GM23338 (cell line): Measurements from ENCODE around the gene TSPAN4. TPM values are rescaled to one million over a fixed set of nuclear protein-coding genes. Genes with fewer than 3 reads are reported as not detected.

Experiments
- ATAC-seq: fragments of 200-7000 bp; cut with Tn5 transposase; 3 replicates; pipeline ENCODE4 v1.9.1; 2020
- DNase-seq: peaks from one replicate; pipeline ENCODE4 v3.0.0-alpha.2; 2015; ENCODE audit warnings: low spot score
- H2AFZ ChIP-seq: fragments of 200-600 bp; sonication (generic); 2 replicates; pipeline ENCODE4 v1.8.0; 2016; ENCODE audit warnings: antibody characterized with exemption, mild to moderate bottlenecking, moderate library complexity
- H3F3A ChIP-seq: fragments of 200-600 bp; sonication (generic); replicated peaks from 2 replicates; pipeline ENCODE4 v1.8.0; 2017; ENCODE audit warnings: antibody characterized with exemption, mixed run types, low read depth
- H3K27ac ChIP-seq: fragments of 200-600 bp; sonication (generic); 2 replicates; pipeline ENCODE4 v1.6.1; 2016; ENCODE audit warnings: low read depth
- H3K27me3 ChIP-seq: fragments of 200-600 bp; sonication (generic); 2 replicates; pipeline ENCODE4 v1.8.0; 2016; ENCODE audit warnings: mild to moderate bottlenecking, mixed run types, moderate library complexity; ENCODE audit not compliant: insufficient read depth
- H3K36me3 ChIP-seq: fragments of 200-600 bp; sonication (generic); 2 replicates; pipeline ENCODE4 v1.8.0; 2016; ENCODE audit warnings: mild to moderate bottlenecking; ENCODE audit not compliant: insufficient read depth
- H3K4me1 ChIP-seq: fragments of 200-600 bp; sonication (generic); 2 replicates; pipeline ENCODE4 v1.8.0; 2016; ENCODE audit warnings: mild to moderate bottlenecking, moderate library complexity; ENCODE audit not compliant: insufficient read depth
- H3K4me2 ChIP-seq: fragments of 200-600 bp; sonication (generic); 2 replicates; pipeline ENCODE4 v1.7.1; 2017; ENCODE audit warnings: mixed run types
- H3K4me3 ChIP-seq: fragments of 200-600 bp; sonication (generic); 2 replicates; pipeline ENCODE4 v1.6.1; 2016; ENCODE audit warnings: mixed run types
- H3K79me2 ChIP-seq: fragments of 200-600 bp; sonication (generic); replicated peaks from 2 replicates; pipeline ENCODE4 v1.8.0; 2017; ENCODE audit warnings: mild to moderate bottlenecking; ENCODE audit not compliant: insufficient read depth
- H3K9me2 ChIP-seq: fragments of 200-600 bp; sonication (generic); 2 replicates; pipeline ENCODE4 v1.8.0; 2017; ENCODE audit not compliant: insufficient read depth
- H4K20me1 ChIP-seq: fragments of 200-600 bp; sonication (generic); replicated peaks from 2 replicates; pipeline ENCODE4 v1.8.0; 2017; ENCODE audit warnings: mild to moderate bottlenecking; ENCODE audit not compliant: insufficient read depth
- H3K27ac Mint-ChIP-seq: 2 replicates; pipeline ENCODE4 v1.8.0; 2020; ENCODE audit warnings: inconsistent platforms, mild to moderate bottlenecking, moderate library complexity, mixed read lengths
- H3K27me3 Mint-ChIP-seq: 3 replicates; pipeline ENCODE4 v1.8.0; 2022; ENCODE audit warnings: low read depth, mild to moderate bottlenecking, moderate library complexity, mixed read lengths, inconsistent platforms; ENCODE audit not compliant: insufficient read depth, poor library complexity
- H3K36me3 Mint-ChIP-seq: 3 replicates; pipeline ENCODE4 v1.8.0; 2021; ENCODE audit warnings: low read depth, mild to moderate bottlenecking, inconsistent platforms, moderate library complexity, mixed read lengths
- H3K4me1 Mint-ChIP-seq: 3 replicates; pipeline ENCODE4 v1.8.0; 2020; ENCODE audit warnings: mild to moderate bottlenecking, inconsistent platforms, mixed read lengths
- H3K4me3 Mint-ChIP-seq: 3 replicates; pipeline ENCODE4 v1.8.0; 2021; ENCODE audit warnings: moderate library complexity, mild to moderate bottlenecking, inconsistent platforms, mixed read lengths
- H3K9me3 Mint-ChIP-seq: 3 replicates; pipeline ENCODE4 v1.8.0; 2020; ENCODE audit warnings: moderate library complexity, mild to moderate bottlenecking, inconsistent platforms, mixed read lengths
- EZH2phosphoT487 ChIP-seq: fragments of 200-600 bp; sonication (generic); IDR thresholded peaks from one replicate; pipeline ENCODE4 v1.8.1; 2018; ENCODE audit warnings: antibody characterized with exemption; ENCODE audit not compliant: unreplicated experiment
- JUNB ChIP-seq: IDR thresholded peaks from one replicate; pipeline ENCODE4 v1.6.1; 2016; ENCODE audit warnings: antibody characterized with exemption; ENCODE audit not compliant: unreplicated experiment
- ZNF114 ChIP-seq: fragments of 250-450 bp; sonication (Bioruptor Pico); IDR thresholded peaks from 2 replicates; pipeline ENCODE4 v1.5.0; 2020; ENCODE audit warnings: mild to moderate bottlenecking, moderate library complexity
- polyA plus RNA-seq: library from polyadenylated mRNA; unstranded; fragments of >200 nt; fragmentation: Nextera tagmentation; extraction: Ambion mirVana; gene quantifications from 2 replicates; pipeline ENCODE4 v1.2.1, GENCODE V29; 2016
- total RNA-seq: library from RNA; depleted of rRNA; stranded (reverse); fragments of >200 nt; shearing (Covaris generic); gene quantifications from 2 replicates; pipeline ENCODE4 v1.2.3, GENCODE V29; 2014
- TF ChIP-seq, protein P1 (sequence below): fragments of 250-450 bp; sonication (Bioruptor Pico); IDR thresholded peaks from 2 replicates; pipeline ENCODE4 v1.5.0; 2020; ENCODE audit warnings: mild to moderate bottlenecking, moderate library complexity
- TF ChIP-seq, protein P2 (sequence below): IDR thresholded peaks from one replicate; pipeline ENCODE4 v1.6.1; 2018; ENCODE audit warnings: antibody characterized with exemption; ENCODE audit not compliant: unreplicated experiment

Gene TSPAN4
- total and polyA plus RNA-seq, 2 experiments from 2014 or later: 76.8 to 150 TPM

DNA sequence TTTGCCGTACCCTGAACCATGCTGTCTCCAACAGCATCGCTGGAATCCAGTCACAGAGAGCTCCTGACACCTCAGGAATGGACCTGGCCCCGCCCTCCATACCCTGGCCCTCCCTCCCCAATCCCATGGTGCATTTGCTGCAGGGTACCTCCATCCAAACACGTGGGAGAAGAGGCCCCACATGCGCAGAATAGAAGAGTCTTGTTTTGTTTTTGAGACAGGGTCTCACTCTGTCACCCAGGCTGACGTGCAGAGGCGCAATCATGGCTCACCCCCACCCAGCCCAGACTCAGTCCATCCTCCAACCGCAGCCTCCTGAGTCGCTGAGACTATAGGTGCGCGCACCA, 26.2 kb upstream of the TSPAN4 start:
- peaks cover 11% of the 10 kb centered on the region; the same call in 1 of the 2 replicates for H3K4me1 ChIP-seq
- H3K36me3 Mint-ChIP-seq: peaks cover 33% of the 10 kb centered on the region
- H3K27me3 Mint-ChIP-seq: peaks cover 25% of the 10 kb centered on the region
- peak; percentile 2; the same call in 2 of the 3 replicates for ATAC-seq
- peak; percentile 73 for DNase-seq
- H3K4me1 Mint-ChIP-seq: peaks cover 17% of the 10 kb centered on the region
- no peak overlapping the region for H3K4me3 Mint-ChIP-seq
- no peaks in the 10 kb centered on the region for H3K9me2 ChIP-seq
- H3K4me3 ChIP-seq: no peak overlapping the region
- H3K36me3 ChIP-seq: peaks cover 17% of the 10 kb centered on the region
- peaks cover 9% of the 10 kb centered on the region for H3K79me2 ChIP-seq
- TF ChIP-seq, protein P1, sequence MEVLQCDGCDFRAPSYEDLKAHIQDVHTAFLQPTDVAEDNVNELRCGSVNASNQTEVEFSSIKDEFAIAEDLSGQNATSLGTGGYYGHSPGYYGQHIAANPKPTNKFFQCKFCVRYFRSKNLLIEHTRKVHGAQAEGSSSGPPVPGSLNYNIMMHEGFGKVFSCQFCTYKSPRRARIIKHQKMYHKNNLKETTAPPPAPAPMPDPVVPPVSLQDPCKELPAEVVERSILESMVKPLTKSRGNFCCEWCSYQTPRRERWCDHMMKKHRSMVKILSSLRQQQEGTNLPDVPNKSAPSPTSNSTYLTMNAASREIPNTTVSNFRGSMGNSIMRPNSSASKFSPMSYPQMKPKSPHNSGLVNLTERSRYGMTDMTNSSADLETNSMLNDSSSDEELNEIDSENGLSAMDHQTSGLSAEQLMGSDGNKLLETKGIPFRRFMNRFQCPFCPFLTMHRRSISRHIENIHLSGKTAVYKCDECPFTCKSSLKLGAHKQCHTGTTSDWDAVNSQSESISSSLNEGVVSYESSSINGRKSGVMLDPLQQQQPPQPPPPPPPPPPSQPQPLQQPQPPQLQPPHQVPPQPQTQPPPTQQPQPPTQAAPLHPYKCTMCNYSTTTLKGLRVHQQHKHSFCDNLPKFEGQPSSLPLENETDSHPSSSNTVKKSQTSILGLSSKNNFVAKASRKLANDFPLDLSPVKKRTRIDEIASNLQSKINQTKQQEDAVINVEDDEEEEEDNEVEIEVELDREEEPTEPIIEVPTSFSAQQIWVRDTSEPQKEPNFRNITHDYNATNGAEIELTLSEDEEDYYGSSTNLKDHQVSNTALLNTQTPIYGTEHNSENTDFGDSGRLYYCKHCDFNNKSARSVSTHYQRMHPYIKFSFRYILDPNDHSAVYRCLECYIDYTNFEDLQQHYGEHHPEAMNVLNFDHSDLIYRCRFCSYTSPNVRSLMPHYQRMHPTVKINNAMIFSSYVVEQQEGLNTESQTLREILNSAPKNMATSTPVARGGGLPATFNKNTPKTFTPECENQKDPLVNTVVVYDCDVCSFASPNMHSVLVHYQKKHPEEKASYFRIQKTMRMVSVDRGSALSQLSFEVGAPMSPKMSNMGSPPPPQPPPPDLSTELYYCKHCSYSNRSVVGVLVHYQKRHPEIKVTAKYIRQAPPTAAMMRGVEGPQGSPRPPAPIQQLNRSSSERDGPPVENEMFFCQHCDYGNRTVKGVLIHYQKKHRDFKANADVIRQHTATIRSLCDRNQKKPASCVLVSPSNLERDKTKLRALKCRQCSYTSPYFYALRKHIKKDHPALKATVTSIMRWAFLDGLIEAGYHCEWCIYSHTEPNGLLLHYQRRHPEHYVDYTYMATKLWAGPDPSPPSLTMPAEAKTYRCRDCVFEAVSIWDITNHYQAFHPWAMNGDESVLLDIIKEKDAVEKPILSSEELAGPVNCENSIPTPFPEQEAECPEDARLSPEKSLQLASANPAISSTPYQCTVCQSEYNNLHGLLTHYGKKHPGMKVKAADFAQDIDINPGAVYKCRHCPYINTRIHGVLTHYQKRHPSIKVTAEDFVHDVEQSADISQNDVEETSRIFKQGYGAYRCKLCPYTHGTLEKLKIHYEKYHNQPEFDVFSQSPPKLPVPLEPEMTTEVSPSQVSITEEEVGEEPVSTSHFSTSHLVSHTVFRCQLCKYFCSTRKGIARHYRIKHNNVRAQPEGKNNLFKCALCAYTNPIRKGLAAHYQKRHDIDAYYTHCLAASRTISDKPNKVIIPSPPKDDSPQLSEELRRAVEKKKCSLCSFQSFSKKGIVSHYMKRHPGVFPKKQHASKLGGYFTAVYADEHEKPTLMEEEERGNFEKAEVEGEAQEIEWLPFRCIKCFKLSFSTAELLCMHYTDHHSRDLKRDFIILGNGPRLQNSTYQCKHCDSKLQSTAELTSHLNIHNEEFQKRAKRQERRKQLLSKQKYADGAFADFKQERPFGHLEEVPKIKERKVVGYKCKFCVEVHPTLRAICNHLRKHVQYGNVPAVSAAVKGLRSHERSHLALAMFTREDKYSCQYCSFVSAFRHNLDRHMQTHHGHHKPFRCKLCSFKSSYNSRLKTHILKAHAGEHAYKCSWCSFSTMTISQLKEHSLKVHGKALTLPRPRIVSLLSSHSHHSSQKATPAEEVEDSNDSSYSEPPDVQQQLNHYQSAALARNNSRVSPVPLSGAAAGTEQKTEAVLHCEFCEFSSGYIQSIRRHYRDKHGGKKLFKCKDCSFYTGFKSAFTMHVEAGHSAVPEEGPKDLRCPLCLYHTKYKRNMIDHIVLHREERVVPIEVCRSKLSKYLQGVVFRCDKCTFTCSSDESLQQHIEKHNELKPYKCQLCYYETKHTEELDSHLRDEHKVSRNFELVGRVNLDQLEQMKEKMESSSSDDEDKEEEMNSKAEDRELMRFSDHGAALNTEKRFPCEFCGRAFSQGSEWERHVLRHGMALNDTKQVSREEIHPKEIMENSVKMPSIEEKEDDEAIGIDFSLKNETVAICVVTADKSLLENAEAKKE (CRISPR knock-in tag): no peak
- TF ChIP-seq ZNF114 (CRISPR knock-in tag) (no peak), EZH2phosphoT487 (no peak)
- H2AFZ ChIP-seq: no peak overlapping the region
- H3K27ac Mint-ChIP-seq: no peak overlapping the region
- H3K4me2 ChIP-seq: no peak overlapping the region
- peaks cover 18% of the 10 kb centered on the region for H4K20me1 ChIP-seq
- H3F3A ChIP-seq: peaks cover 34% of the 10 kb centered on the region
- no peaks in the 10 kb centered on the region for H3K27me3 ChIP-seq
- 0 out of 3 replicates have a peak, but pooled peaks cover 1% of the 10 kb centered on the region for H3K9me3 Mint-ChIP-seq
- no peak overlapping the region for H3K27ac ChIP-seq

DNA sequence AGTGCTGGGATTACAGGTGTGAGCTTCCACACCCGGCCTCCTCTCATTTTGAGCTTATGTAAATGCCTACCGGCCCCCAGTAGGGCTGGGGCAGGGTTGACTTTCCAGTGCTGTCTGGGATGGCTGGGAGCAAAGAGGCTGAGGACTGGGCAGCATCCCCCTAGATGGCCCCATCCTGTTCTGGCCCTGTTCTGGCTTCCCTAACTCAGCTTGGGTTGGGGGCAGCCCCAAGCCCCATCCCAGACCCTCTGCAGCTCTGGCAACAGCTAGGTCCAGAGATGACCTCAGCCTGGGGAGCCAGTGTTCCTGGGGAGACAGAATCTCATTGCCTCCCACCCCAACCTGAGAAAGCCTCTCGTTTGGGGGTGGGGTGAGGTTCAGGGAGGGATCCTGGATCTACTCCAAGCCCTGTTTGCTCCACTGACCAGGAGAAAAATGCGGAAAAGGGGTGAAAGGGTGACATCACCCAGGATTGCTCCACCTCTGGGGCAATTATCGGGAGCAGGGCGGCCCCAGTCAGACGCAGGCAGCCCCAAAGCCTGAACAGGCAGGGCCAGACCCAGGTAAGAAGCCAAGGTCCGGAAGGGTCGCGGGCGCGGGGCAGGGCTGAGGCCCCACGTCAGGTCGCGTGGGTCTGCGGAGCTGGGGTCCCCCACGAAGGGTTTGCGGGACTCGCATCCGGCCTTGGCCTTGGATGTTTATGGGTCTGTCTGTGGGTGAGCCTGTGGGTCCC, 24.1 kb upstream of the TSPAN4 start, which contains the start of gene PNPLA2:
TSS of gene PNPLA2 (plus strand) at position 519 of the 733 bp plus-strand sequence. CDS start 805 bp downstream, outside the sequence.
- ATAC-seq (peak; percentile 4), DNase-seq (peak; percentile 51)
- Mint-ChIP-seq H3K9me3 (no peaks in the 10 kb centered on the region), H3K27me3 (peaks cover 27% of the 10 kb centered on the region), H3K4me1 (peaks cover 6% of the 10 kb centered on the region), H3K27ac (no peak within 1 kb of the TSS), H3K4me3 (peak within 1 kb of the TSS; percentile 83), H3K36me3 (peaks cover 12% of the 10 kb centered on the region; the same call in 2 of the 3 replicates)
- H3K79me2 ChIP-seq: 0 out of 2 replicates have a peak, but pooled peaks cover 5% of the 10 kb centered on the region
- H3K27me3 ChIP-seq: no peaks in the 10 kb centered on the region
- H3K9me2 ChIP-seq: no peaks in the 10 kb centered on the region
- H2AFZ ChIP-seq: peak within 1 kb of the TSS; percentile 69; the same call in 1 of the 2 replicates
- peak within 1 kb of the TSS; percentile 73 for H3K4me3 ChIP-seq
- peaks cover 12% of the 10 kb centered on the region for H3F3A ChIP-seq
- no peaks in the 10 kb centered on the region for H3K36me3 ChIP-seq
- H3K4me1 ChIP-seq: peaks cover 7% of the 10 kb centered on the region; the same call in 1 of the 2 replicates
- H4K20me1 ChIP-seq: peaks cover 21% of the 10 kb centered on the region
- peak within 1 kb of the TSS; percentile 85 for H3K4me2 ChIP-seq
- H3K27ac ChIP-seq: no peak within 1 kb of the TSS
- TF ChIP-seq, protein P2, sequence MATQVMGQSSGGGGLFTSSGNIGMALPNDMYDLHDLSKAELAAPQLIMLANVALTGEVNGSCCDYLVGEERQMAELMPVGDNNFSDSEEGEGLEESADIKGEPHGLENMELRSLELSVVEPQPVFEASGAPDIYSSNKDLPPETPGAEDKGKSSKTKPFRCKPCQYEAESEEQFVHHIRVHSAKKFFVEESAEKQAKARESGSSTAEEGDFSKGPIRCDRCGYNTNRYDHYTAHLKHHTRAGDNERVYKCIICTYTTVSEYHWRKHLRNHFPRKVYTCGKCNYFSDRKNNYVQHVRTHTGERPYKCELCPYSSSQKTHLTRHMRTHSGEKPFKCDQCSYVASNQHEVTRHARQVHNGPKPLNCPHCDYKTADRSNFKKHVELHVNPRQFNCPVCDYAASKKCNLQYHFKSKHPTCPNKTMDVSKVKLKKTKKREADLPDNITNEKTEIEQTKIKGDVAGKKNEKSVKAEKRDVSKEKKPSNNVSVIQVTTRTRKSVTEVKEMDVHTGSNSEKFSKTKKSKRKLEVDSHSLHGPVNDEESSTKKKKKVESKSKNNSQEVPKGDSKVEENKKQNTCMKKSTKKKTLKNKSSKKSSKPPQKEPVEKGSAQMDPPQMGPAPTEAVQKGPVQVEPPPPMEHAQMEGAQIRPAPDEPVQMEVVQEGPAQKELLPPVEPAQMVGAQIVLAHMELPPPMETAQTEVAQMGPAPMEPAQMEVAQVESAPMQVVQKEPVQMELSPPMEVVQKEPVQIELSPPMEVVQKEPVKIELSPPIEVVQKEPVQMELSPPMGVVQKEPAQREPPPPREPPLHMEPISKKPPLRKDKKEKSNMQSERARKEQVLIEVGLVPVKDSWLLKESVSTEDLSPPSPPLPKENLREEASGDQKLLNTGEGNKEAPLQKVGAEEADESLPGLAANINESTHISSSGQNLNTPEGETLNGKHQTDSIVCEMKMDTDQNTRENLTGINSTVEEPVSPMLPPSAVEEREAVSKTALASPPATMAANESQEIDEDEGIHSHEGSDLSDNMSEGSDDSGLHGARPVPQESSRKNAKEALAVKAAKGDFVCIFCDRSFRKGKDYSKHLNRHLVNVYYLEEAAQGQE: no peak
- TF ChIP-seq JUNB: no peak
